GM19455 (cell line): Measurements from ENCODE around the gene NUDT21.
"Not testable (repeated sequence)": the region's sequence is repeated elsewhere in the genome, so short reads cannot be mapped to it uniquely, and the experiment has no call there.

Source experiments
- ATAC-seq: cut with Tn5 transposase; IDR thresholded peaks from one replicate; pipeline ENCODE4 v1.9.1; 2021; ENCODE audit not compliant: unreplicated experiment

The NUDT21 gene

DNA sequence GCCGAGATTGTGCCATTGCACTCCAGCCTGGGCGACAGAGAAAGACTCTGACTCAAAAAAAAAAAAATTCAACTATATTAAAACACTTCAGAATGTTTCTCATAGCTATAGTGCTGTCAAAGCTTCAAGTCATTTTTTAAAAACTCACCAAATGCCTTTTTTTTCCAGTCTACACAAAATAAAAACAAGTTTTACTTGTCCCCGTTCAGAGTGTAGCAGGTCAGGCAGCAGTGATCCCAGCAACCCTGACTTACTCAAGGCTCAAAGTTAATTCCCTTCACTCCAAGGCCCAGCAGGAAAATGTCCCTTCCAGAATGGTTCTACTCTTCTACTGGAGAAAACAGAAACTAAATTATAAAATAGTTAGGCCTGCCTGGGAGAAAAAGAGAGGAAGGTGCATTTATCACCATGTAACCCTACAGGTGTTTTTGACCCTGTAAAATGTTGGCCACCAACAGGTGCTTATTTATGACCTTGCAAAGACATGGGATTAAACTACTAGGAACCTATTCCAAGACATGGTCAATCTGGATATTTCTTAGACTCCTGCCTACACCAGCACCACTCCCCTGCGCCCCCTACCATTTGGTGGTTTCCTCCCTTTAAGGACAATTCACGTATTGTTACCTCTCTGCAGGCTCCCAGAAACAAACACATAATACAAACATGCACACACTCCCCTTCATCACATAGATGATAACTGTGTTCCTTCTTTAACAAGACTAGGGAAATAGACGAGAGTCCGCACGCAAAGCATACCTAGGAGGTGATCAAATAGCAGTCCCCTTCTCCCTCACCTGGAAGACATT, 31.2 kb downstream of the NUDT21 start:
- ATAC-seq: no peak

DNA sequence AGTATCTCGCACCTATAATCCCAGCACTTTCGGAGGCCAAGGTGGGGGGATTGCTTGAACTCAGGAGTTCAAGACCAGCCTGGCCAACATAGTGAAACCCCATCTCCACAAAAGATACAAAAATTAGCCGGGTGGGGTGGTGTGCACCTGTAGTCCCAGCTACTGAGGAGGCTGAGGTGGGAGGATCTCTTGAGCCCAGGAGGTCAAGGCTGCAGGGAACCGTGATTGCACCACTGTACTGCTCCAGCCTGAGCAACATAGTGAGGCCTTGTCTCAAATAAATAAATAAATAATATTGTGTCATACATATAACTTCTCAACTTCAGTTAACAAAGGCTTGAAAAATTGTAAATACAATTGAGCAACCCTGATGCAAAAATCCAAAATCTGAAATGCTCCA, 34.0 kb downstream of the NUDT21 start:
- ATAC-seq: no peak

DNA sequence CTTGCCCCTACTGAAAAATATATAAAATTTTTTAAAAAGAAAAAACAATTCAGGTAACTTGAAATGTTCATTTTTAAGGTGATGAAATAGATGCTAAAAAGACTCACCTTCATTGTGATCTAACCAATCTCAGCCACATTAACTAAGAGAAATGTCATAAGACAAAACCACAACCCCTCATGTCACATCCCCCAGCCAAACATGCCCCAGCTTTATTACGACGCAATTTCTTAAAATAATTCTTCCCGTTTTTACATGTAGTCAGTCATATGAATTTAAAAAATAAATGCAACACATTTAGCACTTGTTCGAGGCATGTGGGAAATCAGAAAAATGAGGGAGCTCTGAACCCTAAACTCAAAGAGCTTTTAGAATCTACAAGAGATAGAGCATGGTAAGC, 35.3 kb downstream of the NUDT21 start:
- no peak for ATAC-seq

DNA sequence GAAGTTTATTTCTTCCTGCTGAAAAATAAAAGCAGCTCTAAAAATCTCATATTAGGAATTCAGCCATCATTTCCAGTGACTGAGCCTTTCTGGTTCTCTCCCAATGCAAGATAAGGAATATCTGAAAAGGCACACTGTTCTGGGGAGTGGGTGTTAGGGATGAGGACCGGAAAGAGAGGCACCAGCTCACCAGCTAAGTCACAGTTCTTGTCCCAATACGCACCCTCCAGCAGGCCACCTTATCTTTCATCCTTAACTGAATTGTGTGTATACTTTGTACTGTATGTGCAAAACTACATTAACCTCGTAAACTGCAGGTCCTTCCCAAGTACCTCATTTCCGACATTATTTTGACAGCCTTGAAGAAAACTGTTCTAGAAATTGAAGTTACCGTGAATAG, 36.8 kb downstream of the NUDT21 start:
- no peak for ATAC-seq

DNA sequence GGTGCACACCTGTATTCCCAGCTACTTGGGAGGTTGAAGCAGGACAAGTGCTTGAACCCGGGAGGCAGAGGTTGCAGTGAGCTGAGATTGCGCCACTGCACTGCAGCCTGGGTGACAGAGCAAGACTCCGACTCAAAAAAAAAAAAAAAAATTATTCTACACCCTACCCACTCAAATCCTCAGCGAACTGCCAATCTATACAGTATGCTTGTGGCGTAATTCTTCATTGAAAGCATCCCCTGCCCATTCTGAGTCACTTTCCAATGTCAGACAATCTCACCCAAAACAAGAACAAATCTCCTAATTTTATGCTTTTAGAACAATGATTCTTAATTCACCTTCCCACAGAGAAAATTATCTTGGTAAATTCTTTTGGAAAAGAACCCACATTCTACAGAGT, 37.8 kb downstream of the NUDT21 start:
- no peak for ATAC-seq

DNA sequence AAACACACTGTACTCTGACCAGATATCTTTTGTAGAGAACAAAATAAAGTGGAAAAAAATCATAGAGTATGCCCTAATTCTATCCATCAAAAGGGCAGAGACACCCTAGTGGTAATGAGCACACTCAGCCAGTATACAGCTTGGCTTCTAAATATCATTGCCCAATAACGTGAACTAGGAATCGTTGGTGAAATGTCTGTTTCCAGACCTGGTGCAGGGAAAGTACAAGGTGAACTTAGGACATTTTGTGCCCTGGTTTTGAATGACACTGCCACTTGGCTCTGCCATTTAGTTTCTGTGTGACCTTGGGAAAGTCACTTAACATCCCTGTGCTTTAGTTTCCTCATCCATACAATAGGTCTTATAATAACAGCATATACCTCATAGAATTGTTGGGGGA, 39.5 kb downstream of the NUDT21 start:
- no peak for ATAC-seq

DNA sequence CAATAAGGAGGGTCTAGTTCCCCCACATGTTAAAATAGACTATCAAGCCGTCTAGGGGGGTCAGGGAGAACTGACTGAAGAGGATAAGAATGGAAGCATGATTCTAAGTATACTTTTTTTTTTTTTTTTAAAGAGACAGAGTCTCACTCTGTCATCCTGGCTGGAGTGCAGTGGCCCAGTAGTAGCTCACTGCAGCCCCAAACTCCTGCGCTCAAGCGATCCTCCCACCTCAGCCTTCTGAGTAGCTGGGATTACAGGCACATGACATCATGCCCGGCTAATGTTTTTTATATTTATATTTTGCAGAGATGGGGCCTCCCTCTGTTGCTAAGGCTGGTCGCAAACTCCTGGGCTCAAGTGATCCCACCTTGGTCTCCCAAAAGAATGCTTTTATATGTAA, 40.0 kb downstream of the NUDT21 start:
- ATAC-seq: no peak

DNA sequence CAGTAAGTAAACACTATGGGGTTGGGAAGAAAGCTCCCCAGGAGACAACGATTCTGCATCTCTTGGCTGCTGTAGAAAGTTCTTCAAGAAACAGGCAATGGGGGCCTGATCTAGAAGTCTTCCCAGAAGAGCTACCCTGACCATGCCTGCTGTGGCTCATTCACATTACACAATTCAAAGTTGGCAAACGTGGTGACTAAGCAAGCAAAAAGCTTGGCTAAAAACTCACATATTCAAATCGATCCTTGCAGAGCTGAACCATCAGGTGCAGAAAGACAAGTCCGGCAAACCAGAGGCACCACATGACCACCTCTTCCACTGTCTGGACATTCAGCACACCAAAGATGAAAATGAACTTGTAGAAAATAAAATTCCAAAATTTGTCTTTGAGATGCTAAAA, 41.9 kb downstream of the NUDT21 start:
- ATAC-seq: no peak

DNA sequence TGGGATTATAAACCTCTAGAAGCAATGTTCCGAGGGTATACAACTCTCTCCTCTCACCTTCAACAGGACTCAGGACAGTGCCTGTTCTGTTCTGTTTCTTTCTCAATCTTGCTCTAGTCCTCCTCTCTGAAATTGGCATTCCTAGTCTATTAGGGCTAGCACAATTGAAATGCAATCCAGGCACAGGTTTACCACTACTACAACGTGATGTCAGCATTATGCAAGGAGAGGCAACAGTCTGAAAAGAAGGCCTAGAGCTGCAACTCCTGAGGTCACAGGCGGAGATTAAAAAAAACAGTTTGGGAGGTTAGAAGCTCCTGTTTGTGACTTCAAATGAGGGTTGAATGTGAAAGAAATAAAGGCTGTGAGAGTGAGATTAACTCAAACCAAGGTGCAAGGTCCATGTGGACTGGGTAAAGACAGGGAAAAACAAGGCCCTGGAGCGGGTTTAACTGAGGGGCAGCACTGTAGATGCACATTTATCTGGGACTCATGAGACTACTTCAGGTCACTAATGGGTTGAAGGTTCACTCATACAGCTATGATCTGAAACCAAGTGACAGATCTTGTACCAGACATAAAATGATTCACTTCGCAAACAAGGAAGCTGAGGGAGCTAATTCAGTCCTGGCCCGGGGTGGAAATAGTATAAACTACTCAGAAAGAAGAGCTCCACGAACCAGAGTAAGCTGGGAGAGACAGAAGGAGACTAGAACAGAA, 42.6 kb downstream of the NUDT21 start:
- ATAC-seq: no peak

DNA sequence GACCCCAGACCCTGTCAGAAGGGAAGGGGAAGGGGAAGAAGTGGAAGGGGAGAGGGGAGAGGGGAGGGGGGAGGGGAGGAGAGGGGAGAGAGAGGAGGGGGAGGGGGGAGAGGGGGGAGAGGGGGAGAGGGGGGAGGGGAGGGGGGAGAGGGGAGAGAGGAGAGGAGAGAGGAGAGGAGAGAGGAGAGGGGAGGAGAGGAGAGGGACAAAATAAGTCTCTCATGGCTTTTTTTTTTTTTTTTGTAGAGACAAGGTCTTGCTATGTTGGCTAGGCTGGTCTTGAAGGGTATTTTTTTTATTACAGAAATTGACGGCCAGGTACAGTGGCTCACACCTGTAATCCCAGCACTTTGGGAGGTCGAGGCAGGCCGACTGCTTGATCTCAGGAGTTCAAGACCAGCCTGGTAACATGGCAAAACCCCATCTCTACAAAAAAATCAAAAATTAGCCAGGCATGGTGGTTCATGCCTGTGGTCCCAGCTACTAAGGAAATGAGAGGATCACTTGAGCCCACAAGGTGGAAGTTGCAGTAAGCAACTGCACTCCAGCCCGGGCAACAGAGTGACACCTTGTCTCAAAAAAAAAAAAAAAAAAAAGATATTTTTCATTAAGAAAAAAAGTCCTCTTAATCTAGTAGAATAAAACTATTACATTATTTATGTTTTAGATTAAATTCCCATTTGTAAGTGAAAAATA, 45.0 kb downstream of the NUDT21 start:
- ATAC-seq: no peak

DNA sequence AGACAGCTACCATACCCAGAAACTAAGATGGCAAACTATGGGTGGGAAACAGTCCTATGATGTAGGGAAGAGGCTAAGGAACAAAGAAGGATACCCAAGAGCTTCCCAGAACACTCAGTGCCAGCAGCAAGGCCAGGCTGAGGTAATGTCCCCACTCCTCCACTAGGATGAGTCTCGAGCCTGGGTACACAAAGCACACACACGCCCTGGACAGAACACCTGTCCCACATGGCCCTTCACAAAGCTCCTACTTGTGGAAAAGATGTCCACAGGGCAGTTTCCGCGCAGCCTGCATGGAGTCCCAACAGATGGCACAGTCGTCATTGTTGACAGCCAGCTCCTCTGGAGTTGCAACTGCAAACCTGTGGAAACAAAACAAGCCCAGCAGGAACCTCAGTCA, 49.6 kb downstream of the NUDT21 start:
- ATAC-seq: no peak

DNA sequence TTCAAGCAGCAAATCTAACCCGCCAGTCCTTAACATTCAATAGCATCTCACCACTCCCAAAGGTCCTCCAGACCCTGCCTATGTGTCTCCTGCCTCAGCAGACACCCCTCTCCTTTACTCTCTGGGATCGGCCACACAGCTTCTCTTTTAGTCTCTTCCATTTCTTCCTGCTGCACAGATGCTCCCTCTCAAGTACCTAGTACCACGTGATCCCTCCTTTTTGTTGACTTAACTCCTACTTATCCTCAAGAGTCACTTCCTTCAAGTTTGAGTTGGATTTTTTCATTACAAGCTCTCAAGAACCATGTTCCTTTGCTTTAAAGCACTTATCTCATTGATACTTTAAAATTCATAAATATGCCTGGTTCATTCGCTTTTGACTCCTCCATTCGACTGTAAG, 50.7 kb downstream of the NUDT21 start:
- no peak for ATAC-seq

DNA sequence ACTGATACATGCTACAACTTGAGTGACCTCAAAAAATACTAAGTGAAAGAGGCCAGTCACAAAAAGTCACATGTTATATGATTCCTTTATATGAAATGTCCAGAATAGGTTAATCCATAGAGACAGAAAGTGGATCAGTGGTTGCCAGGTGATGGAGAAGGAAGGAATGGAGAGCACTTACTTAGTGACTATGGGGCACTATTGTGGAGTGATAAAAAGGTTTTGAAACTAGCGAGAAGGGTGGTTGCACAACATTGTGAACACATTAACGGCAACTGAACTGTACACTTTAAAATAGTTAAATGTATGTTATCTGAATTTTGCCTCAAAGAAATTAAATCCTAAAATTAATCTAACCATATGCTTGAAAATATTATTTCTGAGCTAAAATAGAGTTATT, 51.6 kb downstream of the NUDT21 start:
- ATAC-seq: no peak

DNA sequence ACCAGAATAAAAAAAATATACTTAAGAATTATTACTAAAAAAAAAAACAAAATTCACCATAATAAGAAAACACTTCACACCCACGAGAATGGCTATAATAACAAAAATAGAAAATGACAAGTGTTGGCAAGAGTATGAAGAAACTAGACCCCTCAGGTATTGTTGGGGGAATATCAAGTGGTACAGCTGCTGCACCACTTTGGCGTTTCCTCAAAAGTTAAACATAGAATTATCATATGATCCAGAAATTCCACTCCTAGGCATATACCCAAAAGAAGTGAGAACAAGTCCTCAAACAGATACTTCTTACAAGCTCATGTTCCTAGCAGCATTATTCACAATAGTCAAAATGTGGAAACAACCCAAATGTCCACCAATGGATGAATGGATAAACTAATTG, 52.1 kb downstream of the NUDT21 start:
- no peak for ATAC-seq

DNA sequence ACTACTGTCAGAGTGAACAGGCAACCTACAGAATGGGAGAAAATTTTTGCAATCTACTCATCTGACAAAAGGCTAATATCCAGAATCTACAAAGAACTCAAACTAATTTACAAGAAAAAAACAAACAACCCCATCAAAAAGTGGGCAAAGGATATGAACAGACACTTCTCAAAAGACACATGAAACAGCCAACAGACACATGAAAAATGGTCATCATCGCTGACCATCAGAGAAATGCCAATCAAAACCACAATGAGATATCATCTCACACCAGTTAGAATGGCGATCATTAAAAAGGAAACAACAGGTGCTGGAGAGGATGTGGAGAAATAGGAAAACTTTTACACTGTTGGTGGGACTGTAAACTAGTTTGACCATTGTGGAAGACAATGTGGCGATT, 54.4 kb downstream of the NUDT21 start:
- ATAC-seq: not testable (repeated sequence)

DNA sequence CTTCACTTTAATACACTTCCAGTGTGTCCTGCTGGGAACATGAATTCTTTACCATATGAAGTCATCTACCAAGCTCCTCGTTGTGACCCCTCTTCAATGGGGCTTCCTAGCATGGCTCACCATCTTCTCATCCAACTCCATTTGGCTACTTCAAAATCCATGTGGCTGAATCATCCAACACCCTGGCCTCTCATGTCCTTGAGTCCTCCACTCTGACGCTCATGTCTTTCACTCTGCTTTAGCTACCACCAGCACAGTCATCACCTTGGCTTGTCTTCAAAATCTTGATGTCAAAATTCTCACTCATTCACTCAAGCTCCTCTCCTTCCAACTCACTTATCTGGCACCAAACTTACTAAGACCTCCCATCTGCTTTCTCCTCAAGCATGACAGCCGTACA, 61.6 kb downstream of the NUDT21 start:
- ATAC-seq: no peak

DNA sequence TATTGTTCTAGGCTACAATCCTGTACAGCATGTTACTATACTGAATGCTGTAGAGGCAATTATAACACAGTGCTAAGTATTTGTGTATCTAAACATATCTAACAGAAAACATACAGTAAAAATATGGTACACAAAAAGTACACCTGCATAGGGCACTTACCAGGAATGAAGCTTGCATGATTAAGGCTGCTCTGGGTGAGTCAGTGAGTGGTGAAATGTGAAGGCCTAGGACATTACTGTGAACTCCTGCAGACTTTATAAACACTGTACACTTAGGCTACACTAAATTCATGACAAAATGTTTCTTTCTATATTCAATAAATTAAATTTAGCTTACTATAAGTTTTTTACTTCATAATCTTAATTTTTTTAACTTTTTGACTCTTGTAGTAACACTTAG, 62.9 kb downstream of the NUDT21 start:
- no peak for ATAC-seq

DNA sequence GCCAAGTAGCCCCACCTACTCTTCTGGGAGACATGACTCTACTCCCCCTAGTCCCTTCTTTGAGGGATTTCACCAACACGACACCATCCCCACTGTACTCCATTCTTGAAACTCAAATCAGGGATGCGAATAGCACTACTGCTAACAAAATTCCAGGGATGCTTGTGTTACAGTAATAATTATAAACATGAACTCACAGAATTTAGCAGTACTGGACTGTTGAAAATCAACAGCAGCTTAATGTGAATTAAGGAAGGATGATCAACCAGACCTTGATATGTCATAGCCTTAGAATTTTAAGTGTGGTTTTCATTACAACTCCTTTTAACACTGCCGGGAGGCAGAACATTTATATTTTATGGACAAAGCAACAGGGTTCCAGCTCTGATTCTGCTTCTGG, 63.7 kb downstream of the NUDT21 start:
- ATAC-seq: no peak

DNA sequence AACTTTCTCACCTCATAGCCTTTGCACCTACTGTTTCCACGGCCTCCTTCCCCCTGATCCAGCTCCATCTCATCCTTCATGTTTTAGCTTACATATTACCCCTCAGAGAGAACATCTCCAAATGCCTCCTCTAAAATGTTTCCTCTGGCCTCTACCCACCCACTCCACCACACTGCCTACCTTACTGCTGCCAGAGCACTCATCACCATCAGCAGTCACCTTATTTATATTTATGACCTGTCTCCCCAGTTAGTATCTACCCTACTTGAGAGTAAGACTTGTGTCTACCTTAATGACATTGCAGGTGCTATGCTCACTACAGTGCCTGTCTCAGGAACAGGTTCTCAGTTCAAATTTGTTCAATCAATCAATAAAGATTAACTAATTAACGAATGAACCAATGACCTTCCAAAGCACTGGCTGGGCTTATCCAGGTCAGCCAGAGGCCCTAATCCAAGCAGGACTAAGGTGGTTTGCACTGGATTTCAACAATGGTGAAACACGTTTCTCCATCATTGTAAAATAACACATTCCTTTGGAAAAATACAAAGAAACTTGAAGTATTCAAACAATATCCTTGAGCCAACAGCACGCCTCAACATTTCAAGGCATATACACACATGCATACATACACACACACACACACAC, 66.9 kb downstream of the NUDT21 start:
- ATAC-seq: no peak

DNA sequence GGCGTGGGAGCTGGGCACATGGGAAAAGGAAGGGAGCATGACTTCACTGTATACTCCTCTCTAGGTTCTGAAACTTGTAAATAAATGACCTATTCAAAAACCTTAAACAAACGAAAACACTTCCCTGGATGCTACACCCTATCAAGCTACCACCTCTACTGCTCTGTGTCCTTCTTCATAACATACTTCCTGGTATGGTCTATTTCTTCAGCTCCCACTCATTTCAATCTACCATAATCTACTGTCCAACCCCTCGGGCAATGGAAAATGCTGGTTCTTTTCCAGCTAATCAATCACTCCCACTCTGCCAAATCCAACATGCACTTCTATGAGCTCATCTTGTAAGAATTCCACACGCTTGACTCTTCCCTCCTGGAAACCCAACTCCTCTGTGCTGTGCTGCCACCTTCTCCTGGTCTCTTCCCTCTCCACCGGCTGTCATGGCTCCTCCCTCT, 68.2 kb downstream of the NUDT21 start:
- ATAC-seq: no peak

DNA sequence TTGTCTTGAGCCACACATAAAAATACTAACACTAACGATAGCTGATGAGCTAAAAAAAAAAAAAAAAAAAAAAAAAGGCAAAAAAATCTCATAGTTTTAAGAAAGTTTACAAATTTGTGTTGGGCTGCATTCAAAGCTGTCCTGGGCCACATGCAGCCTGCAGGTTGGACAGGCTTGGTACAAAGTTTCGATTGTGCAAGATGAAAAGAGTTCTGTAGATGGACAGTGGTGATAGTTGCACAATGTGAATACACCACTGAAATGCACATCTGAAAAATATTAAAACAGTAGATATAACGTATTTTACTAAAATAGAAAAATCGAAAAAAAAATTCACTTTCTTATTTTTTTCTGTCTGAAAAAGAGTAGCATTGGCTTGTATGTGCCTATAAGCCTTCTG, 68.7 kb downstream of the NUDT21 start:
- no peak for ATAC-seq
